HepG2 (cell line): ENCODE results near the gene GCHFR.

Experiments used
- ATF4 ChIP-seq, 2 experiments: fragments of 450-650 bp in 1 of 2; sonication (generic) in 1 of 2; formaldehyde crosslinking; IDR thresholded peaks; 2 replicates each; pipeline versions ENCODE4 v1.5.0 to v1.8.0; 2020 to 2022; ENCODE audit warnings: mild to moderate bottlenecking in 1 of 2, missing genetic modification reagents in 1 of 2
- CTCF ChIP-seq: sonication (generic); formaldehyde crosslinking; IDR thresholded peaks from 2 replicates; pipeline ENCODE4 v1.5.0; 2020; ENCODE audit warnings: mild to moderate bottlenecking, missing genetic modification reagents, moderate library complexity
- DNMT3B ChIP-seq: conservative IDR thresholded peaks from 2 replicates; pipeline ENCODE4 v1.6.1; 2016; ENCODE audit warnings: missing biosample characterization, control low read depth
- ZNF362 ChIP-seq: sonication (generic); formaldehyde crosslinking; IDR thresholded peaks from 2 replicates; pipeline ENCODE4 v1.4.0; 2020; ENCODE audit warnings: missing genetic modification reagents, mild to moderate bottlenecking, borderline replicate concordance
- ZSCAN29 ChIP-seq: sonication (generic); formaldehyde crosslinking; conservative IDR thresholded peaks from 2 replicates; pipeline ENCODE4 v1.4.0; 2020; ENCODE audit warnings: mild to moderate bottlenecking, missing genetic modification reagents

- no peak for TF ChIP-seq CTCF (CRISPR knock-in tag)
- TF ChIP-seq ZSCAN29 (CRISPR knock-in tag): no peak
- TF ChIP-seq ZNF362 (CRISPR knock-in tag): no peak
- no peak for TF ChIP-seq ATF4 (CRISPR knock-in tag; IDR thresholded peaks at IDR 0.05)
- TF ChIP-seq DNMT3B (CRISPR knock-in tag): no peak
Measured at GRCh38 chr15:40773496-40773895, 9.6 kb downstream of the GCHFR start.
